Gastrocnemius medialis (tissue), 4 donors: ENCODE results near the gene RNASE1.

Experiments used
- CTCF ChIP-seq, 5 experiments: fragments of 450-650 bp in 3 of 5; fragments of 200-600 bp in 2 of 5; sonication (generic) in 2 of 5; IDR thresholded peaks in 4 of 5; conservative IDR thresholded peaks in 1 of 5; 1 replicate in 4 of 5; 2 replicates in 1 of 5; pipeline ENCODE4 v1.5.1; 2016 to 2019; ENCODE audit warnings: antibody characterized with exemption in 5 of 5, mild to moderate bottlenecking in 3 of 5, moderate library complexity in 3 of 5
- POLR2A ChIP-seq, 2 donors: fragments of 450-650 bp; IDR thresholded peaks; one replicate each; pipeline ENCODE4 v1.6.1; 2017; ENCODE audit warnings: antibody characterized with exemption in 2 of 2, mild to moderate bottlenecking in 2 of 2, moderate library complexity in 2 of 2

- TF ChIP-seq CTCF (IDR thresholded peaks at IDR 0.05 in 4 of 5, conservative IDR thresholded peaks at IDR 0.05 in 1 of 5) (no peak), POLR2A (IDR thresholded peaks at IDR 0.05) (no peak)
These were observed 47.6 kb downstream of the RNASE1 start for GRCh38 chr14:20755037-20755436.
